Right cardiac atrium (tissue), 5 donors: ENCODE data around the gene RCE1. TPM values are rescaled to one million over a fixed set of nuclear protein-coding genes. Genes with fewer than 3 reads are reported as not detected.
A peak's percentile ranks its signal among the peaks of the same experiment; 100 is the strongest.

Experiments used
- ATAC-seq, 2 donors: fragments of 200-7000 bp; cut with Tn5 transposase; one replicate each; pipeline versions ENCODE4 v1.8.0 to v1.9.1; 2020; ENCODE audit warnings: moderate library complexity in 2 of 2, mild to moderate bottlenecking in 1 of 2
- DNase-seq, 3 donors: peaks; one replicate each; pipeline ENCODE4 v3.0.0-alpha.2; 2020
- H3K27ac ChIP-seq: one replicate; pipeline ENCODE4 v1.5.1; 2013; ENCODE audit warnings: mild to moderate bottlenecking, low read length, control low read depth, moderate library complexity
- H3K27me3 ChIP-seq: one replicate; pipeline ENCODE4 v1.6.1; 2013; ENCODE audit not compliant: control insufficient read depth, insufficient read depth
- H3K4me1 ChIP-seq: one replicate; pipeline ENCODE4 v1.6.1; 2013; ENCODE audit warnings: low read length; ENCODE audit not compliant: control insufficient read depth, insufficient read depth
- H3K4me3 ChIP-seq: one replicate; pipeline ENCODE4 v1.5.1; 2013; ENCODE audit warnings: low read length, control low read depth
- H3K9me3 ChIP-seq: one replicate; pipeline ENCODE4 v1.6.1; 2013; ENCODE audit warnings: low read length; ENCODE audit not compliant: control insufficient read depth
- WGBS: extraction: QIAGEN DNeasy Blood & Tissue Kit; methylation state at CpG from one replicate; pipeline ENCODE4 v1.1.7; 2013; 5-methylcytosine and 5-hydroxymethylcytosine counted together
- intact Hi-C, 4 donors: fragments of 100-400 bp; cut with DNase I; formaldehyde crosslinking; loops; one replicate each; pipeline versions ENCODE4 v1.11.0 to v1.14.0; 2022 to 2023
- polyA plus RNA-seq: library from polyadenylated mRNA; stranded (reverse); fragments of 200-250 nt; gene quantifications from one replicate; pipeline ENCODE4 v1.2.3, GENCODE V29; 2013
- total RNA-seq, 4 donors: library from RNA; stranded (reverse); fragmentation: NEBNext Ultra II Directional; extraction: Animal tissue kit (Norgen Biotek cat#: 25700); gene quantifications; one replicate each; pipeline ENCODE4 v1.2.1, GENCODE V29; 2021
- donor health status: healthy with polysubstance abuse.
- donor health status: DM: no; HTN: yes; CAD: no.
- donor health status: DM: no; HTN: no; CAD: no.
- donor health status: DM: no; HTN: yes; CAD: no; lungs with severe emphysema.
- donor health status: DM: yes; HTN: yes; CAD: no.

The RCE1 gene
- total and polyA plus RNA-seq, 5 donors: 4.8 to 9.4 (median 6.4) TPM

- Histone ChIP-seq H3K4me1 (peaks cover 3% of the 10 kb centered on the region), H3K27me3 (no peaks in the 10 kb centered on the region), H3K27ac (no peak overlapping the region), H3K9me3 (no peaks in the 10 kb centered on the region), H3K4me3 (no peak overlapping the region)
- 88% methylated on average over 29 of the region's 29 CpGs for WGBS
- peak in 2 of 3 donors; percentile 55 for DNase-seq
- intact Hi-C loops: no loop called here
- ATAC-seq: no peak
Observed at GRCh38 chr11:66858939-66859685, 15.9 kb downstream of the RCE1 start.

GRCh38 chr11:66859686-66860448 lies 16.6 kb downstream of the RCE1 start:
- WGBS: 90% methylated on average over 41 of the region's 41 CpGs
- no peak for ATAC-seq
- Histone ChIP-seq H3K4me3 (no peak overlapping the region), H3K4me1 (peaks cover 3% of the 10 kb centered on the region), H3K27ac (no peak overlapping the region), H3K27me3 (no peaks in the 10 kb centered on the region), H3K9me3 (no peaks in the 10 kb centered on the region)
- intact Hi-C loops: no loop called here
- DNase-seq: peak in 2 of 3 donors; percentile 33 to 60

- ATAC-seq: no peak
Observed at GRCh38 chr11:66860449-66860831, 17.2 kb downstream of the RCE1 start.

DNA sequence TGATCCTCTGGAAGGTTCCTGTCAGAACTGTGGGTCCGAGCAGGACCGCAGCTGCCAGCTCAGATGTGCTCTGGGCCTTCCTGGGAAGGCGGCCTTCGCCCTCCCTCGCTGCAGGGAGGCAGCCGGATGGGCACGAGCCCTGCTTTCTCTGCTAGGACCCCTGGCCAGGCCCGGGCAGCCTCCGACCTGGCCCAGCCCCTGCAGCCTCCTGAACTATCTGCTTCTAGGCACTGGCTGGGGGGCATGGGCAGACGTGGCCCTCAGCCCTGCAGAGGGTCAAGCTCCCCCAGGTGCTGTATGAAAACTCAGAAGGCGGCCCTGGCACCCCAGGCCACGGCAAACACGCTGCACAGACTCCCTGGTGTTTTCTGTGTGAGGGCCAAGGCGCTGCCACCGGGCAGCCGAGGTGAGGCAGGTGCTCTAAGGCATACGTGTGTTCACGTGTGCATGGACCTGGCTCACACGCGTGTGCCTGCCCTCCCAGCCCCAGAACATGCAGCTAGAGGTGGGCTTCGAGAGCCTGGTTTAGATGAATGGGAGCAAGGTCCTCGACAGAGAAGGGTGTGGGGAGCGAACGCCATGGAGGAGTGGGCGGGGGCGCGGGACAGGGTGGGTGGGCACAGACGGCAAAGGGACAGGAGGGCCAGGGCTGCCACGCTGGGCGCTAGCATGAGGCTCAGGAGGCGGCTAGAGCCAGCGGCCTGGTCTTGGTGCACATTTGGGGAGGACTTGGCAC lies 18.0 kb downstream of the RCE1 start:
- no peaks in the 10 kb centered on the region for H3K27me3 ChIP-seq
- H3K4me3 ChIP-seq: no peak overlapping the region
- 92% methylated on average over 32 of the region's 32 CpGs for WGBS
- peak in 1 of 3 donors; percentile 29 for DNase-seq
- ATAC-seq: no peak
- no peak overlapping the region for H3K27ac ChIP-seq
- H3K9me3 ChIP-seq: no peaks in the 10 kb centered on the region
- H3K4me1 ChIP-seq: no peaks in the 10 kb centered on the region
- intact Hi-C loops: no loop called here

More at GRCh38 chr11:66860449-66860831, 17.2 kb downstream of the RCE1 start:
- Histone ChIP-seq H3K9me3 (no peaks in the 10 kb centered on the region), H3K4me1 (peaks cover 3% of the 10 kb centered on the region), H3K4me3 (no peak overlapping the region), H3K27me3 (no peaks in the 10 kb centered on the region), H3K27ac (no peak overlapping the region)
- peak in 1 of 3 donors; percentile 58 for DNase-seq
- 76% methylated on average over 18 of the region's 18 CpGs for WGBS
- intact Hi-C loops: no loop called here

- DNase-seq: peak in 1 of 3 donors; percentile 38
- Histone ChIP-seq H3K27ac (no peak overlapping the region), H3K4me3 (no peak overlapping the region), H3K9me3 (no peaks in the 10 kb centered on the region), H3K4me1 (no peaks in the 10 kb centered on the region), H3K27me3 (no peaks in the 10 kb centered on the region)
- WGBS: 88% methylated on average over 30 of the region's 30 CpGs
- no peak for ATAC-seq
- intact Hi-C loops: no loop called here
Observed at GRCh38 chr11:66861774-66862558, 18.7 kb downstream of the RCE1 start.

- Histone ChIP-seq H3K27ac (no peak overlapping the region), H3K27me3 (no peaks in the 10 kb centered on the region), H3K9me3 (no peaks in the 10 kb centered on the region), H3K4me1 (no peaks in the 10 kb centered on the region), H3K4me3 (no peak overlapping the region)
- 87% methylated on average over 11 of the region's 11 CpGs for WGBS
- intact Hi-C loops: no loop called here
- peak in 1 of 3 donors; percentile 56 for DNase-seq
- ATAC-seq: no peak
Observed at GRCh38 chr11:66862559-66863037, 19.4 kb downstream of the RCE1 start.

DNA sequence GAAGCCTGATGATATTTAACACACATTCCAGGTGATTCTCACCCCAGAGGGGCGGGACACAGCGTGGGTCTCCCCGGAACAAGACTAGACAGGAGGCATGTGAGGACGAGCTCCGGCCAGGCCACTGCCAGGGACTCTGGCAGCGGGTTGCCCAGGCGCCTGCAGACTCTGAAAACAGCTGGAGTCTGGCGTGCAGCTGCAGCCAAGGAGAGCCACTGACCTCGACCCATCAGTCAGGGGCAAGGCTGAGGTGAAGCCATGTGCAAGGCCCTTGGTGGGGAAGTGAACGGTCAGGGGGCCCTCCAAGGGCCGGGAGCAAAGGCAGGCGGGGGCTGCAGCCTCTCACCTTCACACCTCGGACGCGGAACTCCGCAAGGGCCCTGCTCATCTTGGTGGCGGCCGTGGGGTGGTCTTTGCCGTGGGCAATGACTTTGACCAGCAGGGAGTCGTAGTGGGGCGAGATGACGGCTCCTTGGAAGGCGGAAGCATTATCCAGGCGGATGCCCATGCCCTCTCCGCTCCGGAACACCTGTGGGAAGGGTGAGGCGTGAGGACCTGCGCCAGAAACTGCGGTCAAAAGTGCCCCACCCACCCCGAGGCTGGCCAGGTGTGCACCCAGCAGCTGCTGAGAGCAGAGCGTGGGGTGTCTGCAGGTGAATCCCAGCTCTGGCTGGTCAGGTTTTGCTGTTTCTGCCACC lies 20.3 kb downstream of the RCE1 start:
- Histone ChIP-seq H3K4me3 (no peak overlapping the region), H3K4me1 (no peaks in the 10 kb centered on the region), H3K27me3 (no peaks in the 10 kb centered on the region), H3K9me3 (no peaks in the 10 kb centered on the region), H3K27ac (no peak overlapping the region)
- DNase-seq: peak in 1 of 3 donors; percentile 50
- no peak for ATAC-seq
- intact Hi-C loops: no loop called here
- WGBS: 89% methylated on average over 31 of the region's 31 CpGs

GRCh38 chr11:66864172-66864901 lies 21.1 kb downstream of the RCE1 start:
- DNase-seq (peak in 1 of 3 donors; percentile 43), ATAC-seq (no peak)
- H3K27me3 ChIP-seq: no peaks in the 10 kb centered on the region
- WGBS: 73% methylated on average over 35 of the region's 35 CpGs
- H3K4me1 ChIP-seq: no peaks in the 10 kb centered on the region
- H3K4me3 ChIP-seq: no peak overlapping the region
- H3K9me3 ChIP-seq: no peaks in the 10 kb centered on the region
- no peak overlapping the region for H3K27ac ChIP-seq
- intact Hi-C loops: no loop called here

- 85% methylated on average over 23 of the region's 23 CpGs for WGBS
- H3K9me3 ChIP-seq: no peaks in the 10 kb centered on the region
- no peaks in the 10 kb centered on the region for H3K4me1 ChIP-seq
- intact Hi-C loops: no loop called here
- H3K27me3 ChIP-seq: no peaks in the 10 kb centered on the region
- DNase-seq (peak in 1 of 3 donors; percentile 32), ATAC-seq (no peak)
- no peak overlapping the region for H3K27ac ChIP-seq
- no peak overlapping the region for H3K4me3 ChIP-seq
Observed at GRCh38 chr11:66864924-66865697, 21.9 kb downstream of the RCE1 start.
